PFSK-1 (cell line): ENCODE measurements around the gene INPP4B.

Source experiments
- FOXP2 ChIP-seq: optimal IDR thresholded peaks from 2 replicates; pipeline ENCODE3; 2011; ENCODE audit warnings: borderline replicate concordance, control low read depth, inconsistent platforms; ENCODE audit not compliant: insufficient read depth; ENCODE audit errors: extremely low read length, extremely low read depth
- POLR2AphosphoS5 ChIP-seq: IDR thresholded peaks from 2 replicates; pipeline ENCODE4 v1.6.1; 2012; ENCODE audit warnings: low read depth, mild to moderate bottlenecking, control low read depth, low read length, moderate library complexity
- SIN3A ChIP-seq: IDR thresholded peaks from 2 replicates; pipeline ENCODE4 v1.6.1; 2012; ENCODE audit warnings: mild to moderate bottlenecking, low read length, moderate library complexity, borderline replicate concordance; ENCODE audit not compliant: insufficient read depth
- TAF1 ChIP-seq: IDR thresholded peaks from 2 replicates; pipeline ENCODE4 v1.6.1; 2012; ENCODE audit warnings: low read length, control low read depth, borderline replicate concordance; ENCODE audit not compliant: insufficient read depth
- TF ChIP-seq, protein P1 (sequence below), 2 experiments: IDR thresholded peaks; 2 replicates each; pipeline versions ENCODE4 v1.6.1 to v1.8.0; 2011 to 2012; ENCODE audit warnings: low read depth in 2 of 2, low read length in 2 of 2, control low read depth in 1 of 2, inconsistent platforms in 1 of 2, mild to moderate bottlenecking in 1 of 2, moderate library complexity in 1 of 2; ENCODE audit not compliant: insufficient read depth in 1 of 2

Gene INPP4B

DNA sequence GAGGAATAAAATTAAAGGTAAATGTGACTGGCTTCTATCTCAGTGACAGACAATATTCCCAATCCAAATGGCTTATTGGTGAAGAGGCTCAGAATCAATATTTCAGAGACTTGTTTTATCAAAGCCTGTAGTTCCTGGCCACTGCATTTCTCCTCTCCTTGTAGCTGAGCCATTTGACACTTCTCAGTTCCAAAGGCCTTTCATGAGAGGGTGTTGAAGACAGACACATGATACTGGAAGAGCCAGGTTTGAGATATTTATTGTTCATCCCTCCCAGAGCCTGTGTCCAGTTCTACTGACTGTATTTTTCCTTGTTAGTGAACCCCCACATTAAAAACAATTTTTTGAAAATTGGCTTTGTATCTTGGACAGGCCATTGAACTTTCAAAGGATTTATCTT, 12.9 kb upstream of the INPP4B start:
- TF ChIP-seq, protein P1, sequence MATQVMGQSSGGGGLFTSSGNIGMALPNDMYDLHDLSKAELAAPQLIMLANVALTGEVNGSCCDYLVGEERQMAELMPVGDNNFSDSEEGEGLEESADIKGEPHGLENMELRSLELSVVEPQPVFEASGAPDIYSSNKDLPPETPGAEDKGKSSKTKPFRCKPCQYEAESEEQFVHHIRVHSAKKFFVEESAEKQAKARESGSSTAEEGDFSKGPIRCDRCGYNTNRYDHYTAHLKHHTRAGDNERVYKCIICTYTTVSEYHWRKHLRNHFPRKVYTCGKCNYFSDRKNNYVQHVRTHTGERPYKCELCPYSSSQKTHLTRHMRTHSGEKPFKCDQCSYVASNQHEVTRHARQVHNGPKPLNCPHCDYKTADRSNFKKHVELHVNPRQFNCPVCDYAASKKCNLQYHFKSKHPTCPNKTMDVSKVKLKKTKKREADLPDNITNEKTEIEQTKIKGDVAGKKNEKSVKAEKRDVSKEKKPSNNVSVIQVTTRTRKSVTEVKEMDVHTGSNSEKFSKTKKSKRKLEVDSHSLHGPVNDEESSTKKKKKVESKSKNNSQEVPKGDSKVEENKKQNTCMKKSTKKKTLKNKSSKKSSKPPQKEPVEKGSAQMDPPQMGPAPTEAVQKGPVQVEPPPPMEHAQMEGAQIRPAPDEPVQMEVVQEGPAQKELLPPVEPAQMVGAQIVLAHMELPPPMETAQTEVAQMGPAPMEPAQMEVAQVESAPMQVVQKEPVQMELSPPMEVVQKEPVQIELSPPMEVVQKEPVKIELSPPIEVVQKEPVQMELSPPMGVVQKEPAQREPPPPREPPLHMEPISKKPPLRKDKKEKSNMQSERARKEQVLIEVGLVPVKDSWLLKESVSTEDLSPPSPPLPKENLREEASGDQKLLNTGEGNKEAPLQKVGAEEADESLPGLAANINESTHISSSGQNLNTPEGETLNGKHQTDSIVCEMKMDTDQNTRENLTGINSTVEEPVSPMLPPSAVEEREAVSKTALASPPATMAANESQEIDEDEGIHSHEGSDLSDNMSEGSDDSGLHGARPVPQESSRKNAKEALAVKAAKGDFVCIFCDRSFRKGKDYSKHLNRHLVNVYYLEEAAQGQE (IDR thresholded peaks at IDR 0.05; ENCODE audit: insufficient read depth in 1 of 2, low read depth in 2 of 2, low read length in 2 of 2): no peak
- TF ChIP-seq SIN3A (no peak), TAF1 (no peak)

- no peak for TF ChIP-seq POLR2AphosphoS5
- TF ChIP-seq FOXP2: no peak
- TF ChIP-seq, protein P1 (IDR thresholded peaks at IDR 0.05; ENCODE audit: insufficient read depth in 1 of 2, low read depth in 2 of 2, low read length in 2 of 2): no peak
Observed at GRCh38 chr4:142858446-142858845, 12.3 kb upstream of the INPP4B start.

GRCh38 chr4:142856576-142856975, 10.5 kb upstream of the INPP4B start:
- TF ChIP-seq SIN3A (no peak), FOXP2 (no peak), TAF1 (no peak), POLR2AphosphoS5 (no peak)
- TF ChIP-seq, protein P1 (IDR thresholded peaks at IDR 0.05; ENCODE audit: insufficient read depth in 1 of 2, low read depth in 2 of 2, low read length in 2 of 2): no peak

- TF ChIP-seq, protein P1 (IDR thresholded peaks at IDR 0.05; ENCODE audit: insufficient read depth in 1 of 2, low read depth in 2 of 2, low read length in 2 of 2): no peak
- no peak for TF ChIP-seq TAF1
- no peak for TF ChIP-seq SIN3A
- no peak for TF ChIP-seq FOXP2
Observed at GRCh38 chr4:142850478-142850877, 4.4 kb upstream of the INPP4B start.

DNA sequence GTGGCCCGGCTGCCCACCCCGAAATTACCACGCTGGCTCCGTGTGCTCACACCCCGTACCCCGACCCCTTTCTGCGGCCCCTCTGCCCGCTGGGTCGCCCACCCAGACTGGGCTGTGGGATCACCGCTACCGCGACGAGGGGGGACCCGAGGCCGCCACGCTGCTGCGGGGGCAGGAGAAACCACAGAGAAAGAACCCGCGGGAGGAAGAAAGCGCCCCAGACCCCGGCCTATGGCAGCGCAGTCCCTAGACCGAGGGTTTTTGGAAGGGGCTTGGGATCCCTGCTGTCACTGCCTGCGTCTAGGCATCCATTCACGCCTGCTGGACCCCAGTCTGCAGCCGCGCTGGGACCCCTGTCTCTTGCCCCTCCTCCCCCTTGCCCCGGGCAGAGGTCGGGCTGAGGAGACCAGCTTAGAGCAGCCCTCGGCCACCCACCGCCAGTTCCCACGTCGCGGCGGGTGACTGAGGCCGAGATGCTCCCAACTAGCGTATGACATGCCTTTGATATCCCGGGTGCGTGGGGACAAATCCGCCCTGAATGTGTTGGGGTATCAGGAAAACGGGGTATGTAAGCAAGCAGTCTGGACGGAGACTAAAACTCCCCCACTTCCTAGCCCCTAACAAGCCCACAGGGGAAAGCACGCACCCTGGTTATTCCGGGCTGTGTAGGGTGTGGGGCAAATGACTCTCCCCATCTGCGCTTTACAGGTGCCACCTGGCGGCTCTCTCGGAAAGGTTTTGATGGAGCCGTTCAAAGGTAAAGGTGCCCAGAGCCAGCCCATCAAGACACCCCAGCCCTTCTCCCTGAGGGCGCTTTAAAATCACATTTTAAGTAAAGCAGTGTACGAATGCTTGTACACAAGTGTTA, 862 bp upstream of the INPP4B start:
- no peak for TF ChIP-seq FOXP2
- TF ChIP-seq, protein P1 (IDR thresholded peaks at IDR 0.05; ENCODE audit: insufficient read depth in 1 of 2, low read depth in 2 of 2, low read length in 2 of 2): no peak
- no peak for TF ChIP-seq POLR2AphosphoS5
- TF ChIP-seq TAF1: no peak
